Loucy (cell line): ENCODE data around the gene WFDC2.

ENCODE experiments used
- H2AFZ ChIP-seq: fragments of 200-600 bp; sonication (generic); 2 replicates; pipeline ENCODE4 v1.6.0; 2016; ENCODE audit warnings: antibody characterized with exemption, mild to moderate bottlenecking, low read length, moderate library complexity
- H3F3A ChIP-seq: fragments of 200-600 bp; 2 replicates; pipeline ENCODE4 v1.6.0; 2016; ENCODE audit warnings: antibody characterized with exemption, low read depth, mild to moderate bottlenecking
- H3K27me3 ChIP-seq: fragments of 200-600 bp; sonication (generic); 2 replicates; pipeline ENCODE4 v1.6.1; 2014; ENCODE audit warnings: low read length, mild to moderate bottlenecking; ENCODE audit not compliant: insufficient read depth, poor library complexity, severe bottlenecking
- H3K36me3 ChIP-seq: fragments of 200-600 bp; sonication (generic); 2 replicates; pipeline ENCODE4 v1.6.1; 2016; ENCODE audit warnings: low read length; ENCODE audit not compliant: insufficient read depth
- H3K4me1 ChIP-seq: fragments of 200-600 bp; sonication (generic); 2 replicates; pipeline ENCODE4 v1.5.1; 2014; ENCODE audit warnings: low read length, mild to moderate bottlenecking; ENCODE audit not compliant: insufficient read depth, poor library complexity, severe bottlenecking
- H3K4me2 ChIP-seq: fragments of 200-600 bp; sonication (generic); 2 replicates; pipeline ENCODE4 v1.6.0; 2014; ENCODE audit warnings: antibody characterized with exemption, low read length, low read depth, mild to moderate bottlenecking; ENCODE audit not compliant: poor library complexity, severe bottlenecking
- H3K4me3 ChIP-seq: fragments of 200-600 bp; sonication (generic); 2 replicates; pipeline ENCODE4 v1.5.1; 2014; ENCODE audit warnings: low read length, mild to moderate bottlenecking, mixed read lengths; ENCODE audit not compliant: poor library complexity, severe bottlenecking
- H3K79me2 ChIP-seq: fragments of 200-600 bp; sonication (generic); 2 replicates; pipeline ENCODE4 v1.6.1; 2014; ENCODE audit warnings: low read length; ENCODE audit not compliant: insufficient read depth
- H3K9ac ChIP-seq: fragments of 200-600 bp; sonication (generic); 2 replicates; pipeline ENCODE4 v1.6.0; 2014; ENCODE audit warnings: mild to moderate bottlenecking, low read depth, low read length, moderate library complexity; ENCODE audit not compliant: poor library complexity, severe bottlenecking
- H3K9me2 ChIP-seq: fragments of 200-600 bp; sonication (generic); replicated peaks from 2 replicates; pipeline ENCODE4 v1.6.1; 2016; ENCODE audit warnings: low read depth, low read length, mixed read lengths
- H3K9me3 ChIP-seq: fragments of 200-600 bp; sonication (generic); 2 replicates; pipeline ENCODE4 v1.6.1; 2014; ENCODE audit warnings: mild to moderate bottlenecking, antibody characterized with exemption, low read length, low read depth; ENCODE audit not compliant: insufficient read depth
- H4K20me1 ChIP-seq: fragments of 200-600 bp; sonication (generic); 2 replicates; pipeline ENCODE4 v1.6.0; 2014; ENCODE audit warnings: antibody characterized with exemption, low read length, mild to moderate bottlenecking; ENCODE audit not compliant: insufficient read depth, poor library complexity, severe bottlenecking
- EZH2phosphoT487 ChIP-seq: fragments of 200-600 bp; IDR thresholded peaks from 2 replicates; pipeline ENCODE4 v1.6.1; 2018; ENCODE audit warnings: antibody characterized with exemption, mild to moderate bottlenecking, moderate library complexity, borderline replicate concordance
- TF ChIP-seq, protein P1 (sequence below): fragments of 200-600 bp; sonication (generic); conservative IDR thresholded peaks from 2 replicates; pipeline ENCODE4 v1.5.1; 2014; ENCODE audit warnings: mild to moderate bottlenecking, antibody characterized with exemption, low read length

The WFDC2 gene

GRCh38 chr20:45502561-45502960 lies 33.0 kb downstream of the WFDC2 start:
- Histone ChIP-seq H2AFZ (no peak overlapping the region), H4K20me1 (no peaks in the 10 kb centered on the region), H3K9ac (no peak overlapping the region), H3K4me2 (no peak overlapping the region), H3K79me2 (no peaks in the 10 kb centered on the region), H3K9me2 (no peaks in the 10 kb centered on the region), H3K9me3 (no peaks in the 10 kb centered on the region), H3K27me3 (no peaks in the 10 kb centered on the region), H3F3A (no peaks in the 10 kb centered on the region), H3K4me1 (no peaks in the 10 kb centered on the region), H3K36me3 (no peaks in the 10 kb centered on the region), H3K4me3 (no peak overlapping the region)
- no peak for TF ChIP-seq EZH2phosphoT487

DNA sequence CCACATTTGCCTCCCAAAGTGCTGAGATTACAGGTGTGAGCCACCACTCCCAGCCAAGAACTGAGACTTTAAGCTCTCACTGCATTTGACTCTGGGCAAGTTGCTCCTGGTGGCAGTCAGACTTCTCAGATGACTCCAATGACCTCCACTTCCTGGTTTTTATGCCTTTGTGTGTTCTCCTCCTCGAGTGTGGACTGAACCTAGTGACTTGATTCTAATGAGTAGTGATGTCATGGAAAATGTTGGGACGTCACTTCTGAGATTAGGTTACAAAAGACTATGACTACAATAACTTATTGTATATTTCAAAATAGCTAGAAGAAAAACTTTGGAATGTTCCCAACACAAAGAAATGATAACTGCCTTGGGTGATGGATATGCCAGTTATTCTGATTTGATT lies 33.9 kb downstream of the WFDC2 start:
- TF ChIP-seq, protein P1, sequence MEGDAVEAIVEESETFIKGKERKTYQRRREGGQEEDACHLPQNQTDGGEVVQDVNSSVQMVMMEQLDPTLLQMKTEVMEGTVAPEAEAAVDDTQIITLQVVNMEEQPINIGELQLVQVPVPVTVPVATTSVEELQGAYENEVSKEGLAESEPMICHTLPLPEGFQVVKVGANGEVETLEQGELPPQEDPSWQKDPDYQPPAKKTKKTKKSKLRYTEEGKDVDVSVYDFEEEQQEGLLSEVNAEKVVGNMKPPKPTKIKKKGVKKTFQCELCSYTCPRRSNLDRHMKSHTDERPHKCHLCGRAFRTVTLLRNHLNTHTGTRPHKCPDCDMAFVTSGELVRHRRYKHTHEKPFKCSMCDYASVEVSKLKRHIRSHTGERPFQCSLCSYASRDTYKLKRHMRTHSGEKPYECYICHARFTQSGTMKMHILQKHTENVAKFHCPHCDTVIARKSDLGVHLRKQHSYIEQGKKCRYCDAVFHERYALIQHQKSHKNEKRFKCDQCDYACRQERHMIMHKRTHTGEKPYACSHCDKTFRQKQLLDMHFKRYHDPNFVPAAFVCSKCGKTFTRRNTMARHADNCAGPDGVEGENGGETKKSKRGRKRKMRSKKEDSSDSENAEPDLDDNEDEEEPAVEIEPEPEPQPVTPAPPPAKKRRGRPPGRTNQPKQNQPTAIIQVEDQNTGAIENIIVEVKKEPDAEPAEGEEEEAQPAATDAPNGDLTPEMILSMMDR = no peak
- TF ChIP-seq EZH2phosphoT487 = no peak
- H3K36me3 ChIP-seq = no peaks in the 10 kb centered on the region
- no peaks in the 10 kb centered on the region for H3K9me2 ChIP-seq
- H3K79me2 ChIP-seq = no peaks in the 10 kb centered on the region
- H3K4me3 ChIP-seq = no peak overlapping the region
- H4K20me1 ChIP-seq = no peaks in the 10 kb centered on the region
- H3K9ac ChIP-seq = no peak overlapping the region
- no peak overlapping the region for H2AFZ ChIP-seq
- H3K9me3 ChIP-seq = no peaks in the 10 kb centered on the region
- H3K27me3 ChIP-seq = no peaks in the 10 kb centered on the region
- no peaks in the 10 kb centered on the region for H3K4me1 ChIP-seq
- H3F3A ChIP-seq = no peaks in the 10 kb centered on the region
- H3K4me2 ChIP-seq = no peak overlapping the region

GRCh38 chr20:45506398-45506797 lies 36.8 kb downstream of the WFDC2 start:
- no peak overlapping the region for H3K9ac ChIP-seq
- no peaks in the 10 kb centered on the region for H3K9me2 ChIP-seq
- no peaks in the 10 kb centered on the region for H3K4me1 ChIP-seq
- H3K27me3 ChIP-seq = no peaks in the 10 kb centered on the region
- H3K36me3 ChIP-seq = no peaks in the 10 kb centered on the region
- TF ChIP-seq EZH2phosphoT487 = no peak
- TF ChIP-seq, protein P1 = no peak
- H4K20me1 ChIP-seq = no peaks in the 10 kb centered on the region
- H3K4me2 ChIP-seq = no peak overlapping the region
- no peaks in the 10 kb centered on the region for H3F3A ChIP-seq
- H2AFZ ChIP-seq = no peak overlapping the region
- H3K4me3 ChIP-seq = no peak overlapping the region
- no peaks in the 10 kb centered on the region for H3K79me2 ChIP-seq
- H3K9me3 ChIP-seq = no peaks in the 10 kb centered on the region

DNA sequence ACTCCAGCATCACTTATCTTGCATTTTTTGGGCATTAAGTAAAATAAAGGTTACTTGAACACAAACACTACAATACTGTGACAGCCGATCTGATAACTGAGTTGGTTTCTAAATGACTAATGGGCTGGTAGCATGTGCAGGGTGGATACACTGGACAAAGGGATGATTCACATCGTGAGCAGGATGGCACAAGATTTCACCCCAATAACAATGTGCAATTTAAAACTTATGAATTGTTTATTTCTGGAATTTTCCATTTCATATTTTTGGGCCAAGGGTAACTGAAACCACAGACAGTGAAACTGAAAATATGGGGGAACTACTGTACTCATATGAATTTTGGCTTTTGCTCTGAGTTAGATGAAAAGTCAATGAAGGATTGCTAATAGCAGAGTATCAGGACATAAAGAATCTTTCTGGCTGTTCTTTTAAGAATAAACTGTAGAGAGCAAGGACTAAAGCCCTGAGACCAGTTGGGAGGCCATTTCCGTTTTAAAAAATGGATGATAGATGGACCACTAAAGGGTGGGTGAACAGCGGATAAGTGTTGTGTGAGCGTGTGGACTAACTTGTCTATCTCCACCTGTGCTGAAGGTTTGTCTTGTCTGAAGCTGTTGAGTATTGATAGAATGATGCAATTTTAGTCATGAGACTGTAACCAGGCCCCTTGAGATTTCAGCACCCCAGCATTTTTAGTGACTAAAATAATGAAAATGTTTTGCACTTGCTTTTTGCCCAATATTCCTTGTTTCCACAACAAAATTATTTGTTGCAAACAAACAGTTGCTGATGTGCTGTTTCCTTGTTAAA lies 37.7 kb downstream of the WFDC2 start:
- H3K79me2 ChIP-seq = no peaks in the 10 kb centered on the region
- no peak overlapping the region for H3K4me2 ChIP-seq
- no peak overlapping the region for H2AFZ ChIP-seq
- H3K9me2 ChIP-seq = no peaks in the 10 kb centered on the region
- no peaks in the 10 kb centered on the region for H3K36me3 ChIP-seq
- H3K9ac ChIP-seq = no peak overlapping the region
- no peaks in the 10 kb centered on the region for H4K20me1 ChIP-seq
- no peaks in the 10 kb centered on the region for H3F3A ChIP-seq
- H3K4me3 ChIP-seq = no peak overlapping the region
- no peak for TF ChIP-seq EZH2phosphoT487
- TF ChIP-seq, protein P1 = no peak
- H3K27me3 ChIP-seq = no peaks in the 10 kb centered on the region
- no peaks in the 10 kb centered on the region for H3K9me3 ChIP-seq
- H3K4me1 ChIP-seq = no peaks in the 10 kb centered on the region
